ENCODE measurements around the gene EBLN1.

The EBLN1 gene
- 0 reads per million in 3 donors for total RNA-seq

GRCh38 chr10:22217842-22218241 lies at the start of gene EBLN1:
Gene EBLN1 (minus strand): TSS chr10:22218015. CDS start chr10:22209983, 8,032 bp downstream.
- H3K36me3 ChIP-seq (ENCODE audit: control insufficient read depth, insufficient read depth, low read length) = no peaks in the 10 kb centered on the region
- no peak for DNase-seq
- H3K9me3 ChIP-seq (ENCODE audit: control insufficient read depth, low read length) = no peaks in the 10 kb centered on the region
- H3K4me1 ChIP-seq (ENCODE audit: control insufficient read depth, insufficient read depth, low read length, poor library complexity, severe bottlenecking) = no peaks in the 10 kb centered on the region
- H3K4me3 ChIP-seq (ENCODE audit: insufficient read depth, low read depth, low read length, poor library complexity, severe bottlenecking) = no peak within 1 kb of the TSS
- no peak within 1 kb of the TSS for H3K27ac ChIP-seq (ENCODE audit: insufficient read depth, low read length, poor library complexity, severe bottlenecking)
- H3K27me3 ChIP-seq (replicated peaks; ENCODE audit: control insufficient read depth, insufficient read depth, low read length, poor library complexity, severe bottlenecking) = peaks cover 3% of the 10 kb centered on the region

DNA sequence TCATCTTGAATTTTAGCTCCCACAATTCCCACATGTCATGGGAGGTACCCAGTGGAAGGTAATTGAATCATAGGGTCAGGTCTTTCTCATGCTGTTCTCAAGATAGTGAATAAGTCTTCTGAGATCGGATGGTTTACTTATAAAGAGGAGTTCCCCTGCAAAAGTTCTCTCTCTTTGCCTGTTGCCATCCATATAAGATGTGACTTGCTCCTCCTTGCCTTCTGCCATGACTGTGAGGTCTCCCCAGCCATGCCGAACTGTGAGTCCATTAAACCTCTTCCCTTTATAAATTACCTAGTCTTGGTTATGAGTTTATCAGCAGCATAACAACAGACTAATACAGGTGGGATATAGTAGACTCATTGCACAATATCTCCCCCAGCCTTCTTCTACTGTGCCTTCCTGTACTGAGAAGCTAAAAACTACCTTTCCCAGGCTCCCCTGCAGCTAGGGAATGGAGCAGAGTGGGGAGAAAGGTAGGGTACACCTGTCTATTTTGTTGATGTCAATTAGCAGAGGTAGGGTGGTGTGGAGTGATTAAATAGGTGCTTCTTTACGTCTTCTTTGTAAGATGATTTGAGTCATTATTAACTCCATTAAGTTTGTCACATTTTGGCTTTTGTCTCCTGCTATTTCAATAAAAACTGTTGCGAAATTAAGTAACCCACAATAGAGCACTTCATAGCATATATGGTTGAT lies 48.2 kb upstream of the EBLN1 start:
- no peaks in the 10 kb centered on the region for H3K9me3 ChIP-seq (ENCODE audit: control insufficient read depth, low read length)
- H3K4me1 ChIP-seq (ENCODE audit: control insufficient read depth, insufficient read depth, low read length, poor library complexity, severe bottlenecking) = no peaks in the 10 kb centered on the region
- no peak overlapping the region for H3K27ac ChIP-seq (ENCODE audit: insufficient read depth, low read length, poor library complexity, severe bottlenecking)
- no peak for DNase-seq
- no peaks in the 10 kb centered on the region for H3K36me3 ChIP-seq (ENCODE audit: control insufficient read depth, insufficient read depth, low read length)
- H3K27me3 ChIP-seq (replicated peaks; ENCODE audit: control insufficient read depth, insufficient read depth, low read length, poor library complexity, severe bottlenecking) = no peaks in the 10 kb centered on the region
- no peak overlapping the region for H3K4me3 ChIP-seq (ENCODE audit: insufficient read depth, low read depth, low read length, poor library complexity, severe bottlenecking)

GRCh38 chr10:22263106-22263505 lies 45.3 kb upstream of the EBLN1 start:
- DNase-seq = no peak
- H3K4me1 ChIP-seq (ENCODE audit: control insufficient read depth, insufficient read depth, low read length, poor library complexity, severe bottlenecking) = no peaks in the 10 kb centered on the region

GRCh38 chr10:22259280-22259679 lies 41.5 kb upstream of the EBLN1 start:
- Histone ChIP-seq H3K27me3 (replicated peaks; ENCODE audit: control insufficient read depth, insufficient read depth, low read length, poor library complexity, severe bottlenecking) (no peaks in the 10 kb centered on the region), H3K4me1 (ENCODE audit: control insufficient read depth, insufficient read depth, low read length, poor library complexity, severe bottlenecking) (no peaks in the 10 kb centered on the region), H3K4me3 (ENCODE audit: insufficient read depth, low read depth, low read length, poor library complexity, severe bottlenecking) (no peak overlapping the region), H3K36me3 (ENCODE audit: control insufficient read depth, insufficient read depth, low read length) (no peaks in the 10 kb centered on the region), H3K27ac (ENCODE audit: insufficient read depth, low read length, poor library complexity, severe bottlenecking) (no peak overlapping the region), H3K9me3 (ENCODE audit: control insufficient read depth, low read length) (no peaks in the 10 kb centered on the region)
- DNase-seq = no peak

More at GRCh38 chr10:22263106-22263505, 45.3 kb upstream of the EBLN1 start:
- Histone ChIP-seq H3K27me3 (replicated peaks; ENCODE audit: control insufficient read depth, insufficient read depth, low read length, poor library complexity, severe bottlenecking) (no peaks in the 10 kb centered on the region), H3K4me3 (ENCODE audit: insufficient read depth, low read depth, low read length, poor library complexity, severe bottlenecking) (no peak overlapping the region), H3K27ac (ENCODE audit: insufficient read depth, low read length, poor library complexity, severe bottlenecking) (no peak overlapping the region), H3K36me3 (ENCODE audit: control insufficient read depth, insufficient read depth, low read length) (no peaks in the 10 kb centered on the region), H3K9me3 (ENCODE audit: control insufficient read depth, low read length) (no peaks in the 10 kb centered on the region)

- Histone ChIP-seq H3K36me3 (ENCODE audit: control insufficient read depth, insufficient read depth, low read length) (no peaks in the 10 kb centered on the region), H3K4me1 (ENCODE audit: control insufficient read depth, insufficient read depth, low read length, poor library complexity, severe bottlenecking) (no peaks in the 10 kb centered on the region), H3K27ac (ENCODE audit: insufficient read depth, low read length, poor library complexity, severe bottlenecking) (no peak overlapping the region), H3K4me3 (ENCODE audit: insufficient read depth, low read depth, low read length, poor library complexity, severe bottlenecking) (no peak overlapping the region), H3K27me3 (replicated peaks; ENCODE audit: control insufficient read depth, insufficient read depth, low read length, poor library complexity, severe bottlenecking) (no peaks in the 10 kb centered on the region), H3K9me3 (ENCODE audit: control insufficient read depth, low read length) (no peaks in the 10 kb centered on the region)
- DNase-seq = no peak
Measured at GRCh38 chr10:22258471-22258870, 40.7 kb upstream of the EBLN1 start.

DNA sequence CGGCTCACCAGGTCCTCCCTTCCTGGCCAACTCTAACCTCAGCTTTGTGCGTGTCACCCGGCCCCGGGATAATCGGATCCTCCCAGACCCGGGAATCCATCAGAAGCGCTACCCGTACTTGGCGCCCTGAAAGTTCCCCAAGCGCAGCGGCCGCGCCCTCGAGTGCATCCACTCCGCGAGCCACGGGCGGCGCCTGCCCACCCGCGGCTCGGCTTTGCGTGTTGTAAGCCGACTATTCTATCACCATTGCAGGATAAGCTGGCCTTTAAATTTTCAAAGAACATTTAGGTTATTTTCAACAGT lies 35.7 kb upstream of the EBLN1 start:
- peaks cover 9% of the 10 kb centered on the region for H3K4me1 ChIP-seq (ENCODE audit: control insufficient read depth, insufficient read depth, low read length, poor library complexity, severe bottlenecking)
- peak overlapping the region; percentile 87 for H3K27ac ChIP-seq (ENCODE audit: insufficient read depth, low read length, poor library complexity, severe bottlenecking)
- H3K9me3 ChIP-seq (ENCODE audit: control insufficient read depth, low read length) = no peaks in the 10 kb centered on the region
- H3K36me3 ChIP-seq (ENCODE audit: control insufficient read depth, insufficient read depth, low read length) = no peaks in the 10 kb centered on the region
- DNase-seq = peak in 2 of 3 donors; percentile 13 to 15
- H3K4me3 ChIP-seq (ENCODE audit: insufficient read depth, low read depth, low read length, poor library complexity, severe bottlenecking) = peak overlapping the region; percentile 90
- H3K27me3 ChIP-seq (replicated peaks; ENCODE audit: control insufficient read depth, insufficient read depth, low read length, poor library complexity, severe bottlenecking) = no peaks in the 10 kb centered on the region

- Histone ChIP-seq H3K9me3 (ENCODE audit: control insufficient read depth, low read length) (no peaks in the 10 kb centered on the region), H3K4me3 (ENCODE audit: insufficient read depth, low read depth, low read length, poor library complexity, severe bottlenecking) (peak overlapping the region; percentile 90), H3K27ac (ENCODE audit: insufficient read depth, low read length, poor library complexity, severe bottlenecking) (peak overlapping the region; percentile 87), H3K27me3 (replicated peaks; ENCODE audit: control insufficient read depth, insufficient read depth, low read length, poor library complexity, severe bottlenecking) (no peaks in the 10 kb centered on the region), H3K4me1 (ENCODE audit: control insufficient read depth, insufficient read depth, low read length, poor library complexity, severe bottlenecking) (peaks cover 9% of the 10 kb centered on the region), H3K36me3 (ENCODE audit: control insufficient read depth, insufficient read depth, low read length) (no peaks in the 10 kb centered on the region)
- peak; percentile 3 to 29 (median 5) for DNase-seq
Measured at GRCh38 chr10:22252801-22253579, 35.2 kb upstream of the EBLN1 start.

GRCh38 chr10:22252224-22252800 lies 34.5 kb upstream of the EBLN1 start:
- H3K9me3 ChIP-seq (ENCODE audit: control insufficient read depth, low read length) = no peaks in the 10 kb centered on the region
- H3K4me3 ChIP-seq (ENCODE audit: insufficient read depth, low read depth, low read length, poor library complexity, severe bottlenecking) = peak overlapping the region; percentile 90
- DNase-seq = peak; percentile 4 to 33 (median 23)
- H3K27ac ChIP-seq (ENCODE audit: insufficient read depth, low read length, poor library complexity, severe bottlenecking) = peak overlapping the region; percentile 87
- no peaks in the 10 kb centered on the region for H3K36me3 ChIP-seq (ENCODE audit: control insufficient read depth, insufficient read depth, low read length)
- no peaks in the 10 kb centered on the region for H3K27me3 ChIP-seq (replicated peaks; ENCODE audit: control insufficient read depth, insufficient read depth, low read length, poor library complexity, severe bottlenecking)
- H3K4me1 ChIP-seq (ENCODE audit: control insufficient read depth, insufficient read depth, low read length, poor library complexity, severe bottlenecking) = peaks cover 11% of the 10 kb centered on the region

GRCh38 chr10:22251751-22252223 lies 34.0 kb upstream of the EBLN1 start:
- Histone ChIP-seq H3K4me1 (ENCODE audit: control insufficient read depth, insufficient read depth, low read length, poor library complexity, severe bottlenecking) (peaks cover 14% of the 10 kb centered on the region), H3K36me3 (ENCODE audit: control insufficient read depth, insufficient read depth, low read length) (no peaks in the 10 kb centered on the region), H3K4me3 (ENCODE audit: insufficient read depth, low read depth, low read length, poor library complexity, severe bottlenecking) (peak overlapping the region; percentile 90), H3K27me3 (replicated peaks; ENCODE audit: control insufficient read depth, insufficient read depth, low read length, poor library complexity, severe bottlenecking) (no peaks in the 10 kb centered on the region), H3K27ac (ENCODE audit: insufficient read depth, low read length, poor library complexity, severe bottlenecking) (peak overlapping the region; percentile 87), H3K9me3 (ENCODE audit: control insufficient read depth, low read length) (no peaks in the 10 kb centered on the region)
- peak; percentile 19 to 43 (median 43) for DNase-seq

Measured in effector memory CD4-positive, alpha-beta T cell (primary cell).